Measurements from ENCODE around the gene SHISA3.

The SHISA3 gene

DNA sequence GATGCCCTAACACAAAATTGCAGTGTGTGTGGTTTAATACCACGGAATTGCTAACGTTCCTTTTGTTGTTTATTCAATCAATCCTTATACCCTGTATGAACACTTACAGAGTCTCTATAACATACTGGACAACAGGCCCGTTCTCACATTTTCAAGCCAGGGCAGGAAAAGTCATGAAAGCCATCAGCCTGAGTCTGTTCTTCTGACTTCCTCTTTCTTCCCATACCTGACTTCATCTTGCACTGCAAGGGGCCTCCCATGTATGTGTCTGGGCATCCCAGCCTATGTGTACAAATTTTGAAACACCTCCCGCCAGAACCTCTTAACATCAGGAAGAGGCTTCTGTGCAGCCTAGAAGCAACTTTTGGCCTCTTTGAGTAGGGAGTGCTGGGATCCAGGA is 4.9 kb upstream of the SHISA3 start:
- no peak for DNase-seq

DNA sequence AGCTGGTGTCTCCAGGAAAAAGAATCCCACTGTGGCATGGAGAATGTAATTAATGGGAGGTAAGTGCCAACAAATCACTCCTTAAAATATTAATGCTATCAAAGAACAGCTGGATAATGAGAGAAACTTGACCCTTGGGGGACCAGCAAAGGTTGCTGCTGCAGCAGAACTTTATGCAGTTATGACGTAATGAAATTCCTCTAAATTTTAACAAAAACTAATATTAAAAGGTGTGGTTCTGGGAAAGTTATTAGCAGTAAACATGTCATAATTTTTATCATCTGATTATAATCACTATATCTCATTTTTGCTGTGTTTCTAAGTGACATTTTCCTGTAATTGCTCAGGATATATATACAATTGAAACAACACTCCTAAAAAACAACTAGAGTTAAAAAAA is 1.7 kb upstream of the SHISA3 start:
- no peak for DNase-seq

DNA sequence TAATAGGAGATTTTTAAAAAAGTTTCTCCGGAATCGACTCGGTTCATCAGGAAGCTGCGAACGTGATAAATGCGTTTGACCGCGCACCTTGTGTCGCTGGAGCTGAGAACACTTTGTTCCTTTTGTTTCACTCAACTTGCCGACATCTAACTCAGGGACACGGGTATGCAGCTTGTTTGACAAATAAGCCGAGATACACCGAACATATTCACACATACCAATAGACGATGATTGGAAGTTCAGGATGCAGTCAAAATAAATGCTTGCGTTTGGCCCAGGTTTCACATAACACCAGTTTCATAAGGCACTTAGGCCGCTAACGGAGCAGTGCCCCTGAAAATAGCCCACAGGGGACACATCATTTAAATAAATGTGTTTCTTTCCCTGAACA is 932 bp upstream of the SHISA3 start:
- DNase-seq: no peak

DNA sequence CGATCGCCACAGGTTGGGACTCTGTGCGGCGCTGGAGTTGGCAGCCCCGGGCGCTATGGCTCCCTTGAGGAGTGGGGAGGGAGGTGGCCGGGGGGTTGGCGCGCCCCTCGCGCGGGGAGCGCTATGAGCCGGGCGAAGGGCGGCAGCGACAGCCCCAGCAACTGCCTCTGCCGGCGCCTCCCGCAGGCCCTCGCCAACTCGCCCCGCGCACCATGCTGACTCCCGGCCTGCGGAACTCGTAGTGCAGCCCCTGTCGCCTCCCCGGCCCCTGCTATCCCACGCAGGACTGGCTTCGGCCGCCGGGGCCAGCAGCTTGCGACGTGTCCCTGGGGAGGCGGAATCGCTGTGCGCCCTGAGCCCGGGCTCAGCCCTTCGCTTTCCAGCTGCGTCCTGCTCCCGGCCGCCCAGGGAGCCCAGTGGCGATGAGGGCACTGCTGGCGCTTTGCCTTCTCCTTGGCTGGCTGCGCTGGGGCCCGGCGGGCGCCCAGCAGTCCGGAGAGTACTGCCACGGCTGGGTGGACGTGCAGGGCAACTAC is 415 bp downstream of the SHISA3 start:
- DNase-seq: peak; percentile 64

DNA sequence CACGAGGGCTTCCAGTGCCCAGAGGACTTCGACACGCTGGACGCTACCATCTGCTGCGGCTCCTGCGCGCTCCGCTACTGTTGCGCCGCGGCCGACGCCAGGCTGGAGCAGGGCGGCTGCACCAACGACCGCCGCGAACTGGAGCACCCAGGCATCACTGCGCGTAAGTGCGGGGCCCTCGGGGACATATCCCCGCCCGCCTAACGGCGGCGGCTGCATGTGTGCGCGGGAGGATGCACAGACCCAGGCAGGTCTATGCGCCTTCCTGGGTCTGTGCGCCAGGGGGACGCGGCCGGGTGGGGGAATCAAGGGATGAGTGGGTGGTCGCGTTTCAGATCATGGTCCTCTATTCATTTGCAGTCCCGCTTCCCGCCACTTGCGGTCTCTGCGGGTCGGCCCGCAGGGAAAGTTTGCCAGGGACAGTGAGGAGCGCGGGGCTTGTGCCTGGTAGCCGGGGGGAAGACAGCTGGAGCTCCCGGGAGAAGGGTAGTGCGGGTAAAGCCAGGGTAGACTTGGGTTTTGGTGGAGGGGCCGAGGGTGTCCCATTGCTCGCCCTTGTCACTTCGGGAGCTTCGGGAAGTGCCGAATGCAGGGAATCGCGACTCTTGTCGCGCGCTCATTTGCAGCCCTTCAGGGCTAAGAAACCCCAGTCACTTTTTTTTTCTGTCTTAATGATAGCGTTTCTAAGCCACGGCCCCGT is 1.0 kb downstream of the SHISA3 start:
- DNase-seq: peak; percentile 64

DNA sequence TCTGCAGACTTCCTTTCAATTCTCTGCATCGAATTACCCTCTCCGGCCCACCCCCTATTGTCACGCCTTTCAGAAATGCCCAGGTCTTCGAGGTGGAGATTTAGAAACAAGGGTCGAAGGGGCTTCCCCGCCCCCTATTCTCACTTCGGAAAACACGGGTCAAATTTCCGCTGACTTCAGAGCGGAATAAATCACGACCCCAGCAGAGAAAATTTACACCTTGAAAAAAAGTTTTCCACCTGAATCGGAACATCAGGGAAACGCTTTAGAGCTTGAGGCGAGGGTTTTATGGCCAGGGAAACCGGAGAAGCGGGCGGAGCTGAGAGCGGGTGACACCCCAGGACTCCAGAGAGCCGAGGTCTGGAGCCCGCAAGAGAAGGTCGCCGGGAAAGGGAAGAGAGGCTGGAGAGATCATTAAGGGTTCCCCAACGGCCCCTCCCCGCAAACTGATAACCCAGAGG is 1.6 kb downstream of the SHISA3 start:
- no peak for DNase-seq

DNA sequence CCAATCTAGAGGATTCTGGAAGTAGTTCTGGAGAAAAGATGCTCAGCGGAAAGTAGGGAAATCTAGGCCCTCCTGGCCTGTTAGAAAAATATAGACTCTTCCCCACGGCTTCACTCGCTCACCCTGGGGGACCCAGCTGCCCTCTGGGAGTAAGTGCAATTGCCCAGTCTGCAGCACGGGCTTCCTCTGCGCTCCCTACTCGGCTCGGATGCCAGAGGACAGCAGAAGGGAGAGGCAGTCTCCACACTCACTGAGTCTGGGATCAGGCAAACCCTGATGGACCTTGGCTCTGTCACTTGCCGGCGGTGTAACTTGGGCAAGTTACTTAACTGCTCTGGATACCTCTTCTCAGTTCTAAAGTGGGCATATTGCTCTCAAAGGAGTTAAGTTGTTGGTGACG is 2.1 kb downstream of the SHISA3 start:
- DNase-seq: no peak

DNA sequence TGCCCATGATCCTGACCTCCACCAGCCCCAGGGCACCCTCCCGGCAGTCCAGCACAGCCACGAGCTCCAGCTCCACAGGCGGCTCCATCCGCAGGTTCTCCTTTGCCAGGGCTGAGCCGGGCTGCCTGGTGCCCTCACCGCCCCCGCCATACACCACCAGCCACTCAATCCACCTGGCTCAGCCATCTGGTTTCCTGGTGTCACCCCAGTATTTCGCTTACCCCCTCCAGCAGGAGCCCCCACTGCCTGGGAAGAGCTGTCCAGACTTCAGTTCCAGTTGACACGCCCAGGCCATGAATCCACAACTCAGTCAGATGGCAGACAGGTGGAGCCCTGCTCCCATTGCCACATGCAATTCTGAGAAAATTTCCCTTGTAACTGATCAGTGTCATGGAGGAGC is 3.9 kb downstream of the SHISA3 start:
- DNase-seq: no peak

DNA sequence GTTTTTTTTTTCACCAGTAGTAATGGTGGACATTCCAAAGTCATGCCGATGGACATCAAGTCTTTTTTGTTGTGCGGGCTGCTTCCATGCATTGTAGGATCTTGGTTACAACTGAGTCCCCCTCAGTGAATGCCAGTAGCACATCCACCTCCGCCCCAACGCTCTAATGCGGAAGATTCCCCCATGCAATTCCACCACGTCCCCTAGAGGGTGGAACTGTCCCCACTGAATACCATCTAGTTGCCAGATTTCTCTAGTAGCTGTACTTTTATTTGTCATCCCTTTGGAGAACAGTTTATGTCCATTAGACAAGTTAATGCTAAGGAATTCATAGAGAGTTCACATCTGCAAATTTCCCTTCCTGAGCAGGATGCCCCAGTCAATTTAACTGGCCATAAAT is 6.7 kb downstream of the SHISA3 start:
- DNase-seq: no peak

DNA sequence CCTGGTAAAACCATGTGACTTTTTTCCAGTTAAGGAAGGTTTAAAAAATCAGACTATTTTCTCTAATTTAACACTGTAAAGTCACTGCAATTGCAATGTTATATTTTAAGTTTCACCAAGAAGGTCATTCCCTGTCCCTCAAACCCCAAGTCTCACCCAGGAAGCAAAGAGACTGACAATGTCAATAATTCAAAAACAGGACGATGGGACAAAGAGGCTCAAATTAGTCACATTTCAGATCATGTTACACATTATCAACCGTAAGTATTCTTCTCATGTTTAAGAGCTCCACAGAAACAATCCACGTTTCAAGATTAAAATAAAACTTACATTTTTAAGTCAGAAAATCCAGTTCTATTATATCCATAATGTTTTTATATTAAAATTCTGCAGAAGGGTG is 13.2 kb downstream of the SHISA3 start:
- no peak for DNase-seq

DNA sequence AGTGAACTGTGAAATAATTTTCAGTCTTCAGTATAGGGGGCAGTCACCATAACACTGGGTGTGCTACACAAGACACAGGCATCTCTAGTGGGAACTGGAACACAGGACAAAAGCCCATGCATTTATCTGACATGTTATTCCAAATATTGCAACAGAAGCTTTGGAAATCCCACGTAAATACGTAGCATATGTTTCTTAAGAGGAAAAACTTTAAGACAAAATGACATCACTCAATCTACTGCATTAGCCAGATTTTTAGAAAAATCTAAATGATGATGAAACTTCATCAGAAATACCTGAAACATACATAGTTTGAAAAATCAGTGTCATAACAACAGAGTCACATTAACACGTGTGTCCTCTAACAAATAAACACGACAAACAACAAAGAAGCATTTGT is 14.5 kb downstream of the SHISA3 start:
- DNase-seq: no peak

DNA sequence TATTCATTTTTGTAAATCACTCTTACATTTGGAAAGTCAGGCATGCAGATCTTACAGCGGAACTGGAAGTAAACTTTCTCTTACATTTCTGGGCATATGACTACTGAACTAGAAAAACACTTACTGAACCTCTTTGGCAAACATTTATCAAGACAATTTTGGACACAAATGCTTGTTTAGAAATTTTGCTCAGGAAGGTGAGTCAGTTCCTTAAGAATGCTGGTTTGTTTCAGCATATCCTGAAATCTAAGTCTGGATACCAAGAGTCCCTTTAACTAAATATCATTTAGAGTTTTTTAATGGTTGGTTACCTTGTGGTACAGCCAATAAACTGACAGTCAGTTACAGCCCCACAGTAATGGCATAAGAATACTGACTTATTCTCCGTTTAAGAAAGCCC is 15.0 kb downstream of the SHISA3 start:
- DNase-seq: no peak

DNA sequence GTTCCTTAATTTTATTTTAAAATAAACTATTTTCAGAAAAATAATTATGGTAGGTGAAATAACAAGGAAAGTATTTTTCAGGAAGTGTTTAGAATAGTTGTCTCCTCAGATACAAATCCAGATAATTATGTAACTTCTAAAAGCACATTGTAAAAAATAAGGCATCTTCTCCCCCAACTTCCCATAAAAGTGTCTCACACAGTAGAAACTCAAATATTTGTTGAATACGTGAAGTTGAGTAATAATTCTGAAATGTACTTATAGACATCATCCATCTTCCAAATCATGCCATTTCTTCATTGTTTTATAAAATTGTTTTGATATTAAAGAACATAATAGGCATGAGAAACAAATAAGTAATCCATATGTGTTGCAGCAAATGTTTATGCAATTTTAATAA is 18.0 kb downstream of the SHISA3 start:
- DNase-seq: no peak

DNA sequence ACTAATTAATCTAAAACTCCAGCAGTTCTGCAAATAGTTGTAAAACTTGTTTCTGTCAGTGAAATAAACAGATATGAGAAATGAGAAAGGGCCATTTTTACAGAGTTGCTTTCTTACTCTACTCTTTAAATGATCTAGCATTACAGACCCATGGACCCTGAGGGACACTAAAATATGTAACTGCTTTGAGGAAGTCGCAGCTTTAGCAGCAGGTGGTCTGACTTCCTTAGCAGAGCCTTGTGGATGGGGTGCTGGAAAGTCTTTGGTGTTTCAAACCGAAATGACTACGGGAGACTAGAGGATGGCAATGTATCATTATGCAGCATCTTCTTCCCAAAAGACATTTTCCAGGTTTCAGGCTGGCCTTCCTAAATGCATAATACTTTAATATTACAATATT is 18.7 kb downstream of the SHISA3 start:
- DNase-seq: no peak

DNA sequence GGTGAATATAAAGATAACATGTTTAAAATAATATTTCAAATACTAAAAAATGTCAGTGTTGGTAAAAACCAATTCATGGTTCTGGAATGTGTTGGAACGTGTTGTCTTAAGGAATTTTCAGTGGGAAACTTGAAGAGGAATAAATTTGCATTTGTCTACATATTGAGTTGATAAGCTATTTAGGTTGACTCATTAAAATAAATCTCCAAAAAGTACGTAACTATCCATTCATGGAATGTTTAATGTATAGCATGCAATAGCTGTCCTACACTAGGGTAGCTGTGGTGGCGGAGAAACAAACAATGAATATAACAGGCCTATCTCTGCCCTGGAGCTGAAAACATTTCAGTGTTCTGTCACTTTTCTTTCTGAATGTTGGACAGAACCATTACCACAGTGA is 20.3 kb downstream of the SHISA3 start:
- DNase-seq: no peak

DNA sequence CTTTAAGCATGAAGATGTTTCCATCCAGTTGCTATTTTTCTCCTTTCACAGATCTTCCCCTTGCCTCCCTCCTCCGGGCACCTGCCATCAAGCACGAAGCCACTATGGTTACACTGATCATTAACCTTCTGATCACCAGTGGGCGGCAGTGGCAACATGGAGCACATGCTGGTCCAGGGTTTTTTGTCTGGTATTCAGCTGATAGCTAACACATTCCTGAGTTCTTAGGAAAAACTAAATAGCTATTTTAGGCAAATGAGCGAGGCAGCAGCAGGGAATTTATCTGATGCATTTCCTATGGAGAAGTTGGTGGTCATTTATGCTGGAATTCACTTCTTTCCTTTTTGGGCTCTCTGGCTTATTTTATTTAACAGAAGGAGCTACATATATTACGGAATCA is 22.9 kb downstream of the SHISA3 start:
- no peak for DNase-seq

DNA sequence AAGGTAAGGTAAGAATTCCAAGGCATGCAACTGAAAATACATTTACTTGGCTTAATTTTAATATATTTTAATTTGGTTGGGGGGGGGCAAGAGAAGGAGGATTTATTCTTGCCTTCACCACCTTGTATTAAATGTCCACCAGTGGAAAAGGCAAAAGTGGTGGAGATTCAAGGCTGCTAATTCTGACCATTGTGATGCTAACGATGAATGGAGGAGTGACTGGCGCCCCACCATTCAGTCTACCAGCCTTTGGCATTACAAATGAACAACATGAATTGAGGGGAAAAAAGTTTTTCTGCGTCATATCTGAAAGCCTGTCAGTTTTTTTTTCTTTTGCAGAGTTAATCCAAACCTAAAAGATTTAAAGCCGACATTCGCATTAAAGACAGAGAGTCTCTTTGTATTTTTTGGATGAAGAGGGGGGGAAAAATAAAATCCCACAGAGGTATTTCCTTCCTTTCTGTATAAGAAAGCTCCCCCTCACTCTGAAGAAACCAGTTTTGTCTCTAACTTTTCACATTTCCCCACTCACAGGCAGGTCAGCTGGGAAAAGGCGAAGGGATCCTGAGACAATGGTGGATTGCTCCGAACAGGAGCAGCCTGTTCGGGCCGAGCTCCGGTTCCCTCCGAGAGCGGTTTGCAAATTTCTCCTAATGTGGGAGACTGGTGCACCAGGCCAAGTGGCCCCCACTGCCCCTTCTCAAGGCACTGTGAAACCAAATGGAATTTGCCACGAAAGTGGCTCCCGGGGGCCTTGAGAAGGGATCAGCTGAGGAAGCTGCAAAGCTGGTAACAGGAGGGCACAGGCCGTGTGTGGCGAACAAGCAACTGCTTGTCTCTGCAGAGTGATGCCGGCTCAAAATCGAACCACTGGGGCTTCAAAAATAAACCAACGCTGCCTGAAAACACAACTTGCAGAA is 28.1 kb downstream of the SHISA3 start:
- DNase-seq: no peak

DNA sequence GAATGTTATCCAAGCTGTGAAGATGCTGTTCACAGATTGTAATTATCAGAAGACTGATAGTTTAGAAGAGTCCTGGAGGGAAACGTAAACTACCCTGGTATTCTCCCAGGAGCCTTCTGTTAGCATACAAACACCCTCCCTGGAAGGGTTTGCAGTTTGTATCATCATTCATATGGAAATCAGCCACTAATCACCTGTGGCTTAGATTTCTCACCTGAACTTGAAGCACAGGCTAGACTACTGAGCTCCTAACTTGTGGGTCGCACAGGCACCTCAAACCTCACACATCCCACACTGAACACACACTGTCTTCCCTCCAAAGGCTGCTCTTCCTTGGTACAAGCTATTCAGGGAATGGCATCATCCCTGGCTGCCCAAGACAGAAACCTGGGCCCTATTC is 30.7 kb downstream of the SHISA3 start:
- no peak for DNase-seq

DNA sequence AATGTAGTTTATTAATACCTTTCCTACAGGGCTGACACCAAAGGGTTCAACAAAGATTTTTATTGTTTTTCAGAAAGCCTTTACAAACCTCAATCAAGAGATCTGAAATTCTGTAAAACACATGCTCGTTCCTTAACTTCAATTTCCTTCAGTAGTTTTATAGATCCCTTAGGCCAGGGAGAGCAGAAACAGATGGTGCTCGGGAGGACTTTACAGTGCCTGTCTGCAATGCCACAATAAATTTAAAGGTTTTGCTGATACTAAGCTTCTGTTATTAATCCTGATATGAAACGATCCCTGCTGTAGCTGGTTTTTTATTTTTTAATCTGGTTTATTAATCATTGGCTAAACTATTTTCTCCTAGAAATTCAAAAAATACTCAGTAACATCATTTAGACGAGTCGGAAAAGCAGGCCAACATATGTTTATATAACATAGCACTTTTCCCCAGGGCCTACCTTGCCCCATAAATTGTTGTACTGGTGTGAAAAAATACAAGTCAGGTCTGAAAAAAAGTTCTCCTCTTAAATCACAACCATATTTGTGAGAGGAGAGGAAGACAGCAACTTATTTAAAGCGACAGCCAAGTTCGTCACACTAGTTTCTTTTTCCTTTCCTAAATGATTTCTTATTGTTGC is 39.8 kb downstream of the SHISA3 start:
- no peak for DNase-seq

DNA sequence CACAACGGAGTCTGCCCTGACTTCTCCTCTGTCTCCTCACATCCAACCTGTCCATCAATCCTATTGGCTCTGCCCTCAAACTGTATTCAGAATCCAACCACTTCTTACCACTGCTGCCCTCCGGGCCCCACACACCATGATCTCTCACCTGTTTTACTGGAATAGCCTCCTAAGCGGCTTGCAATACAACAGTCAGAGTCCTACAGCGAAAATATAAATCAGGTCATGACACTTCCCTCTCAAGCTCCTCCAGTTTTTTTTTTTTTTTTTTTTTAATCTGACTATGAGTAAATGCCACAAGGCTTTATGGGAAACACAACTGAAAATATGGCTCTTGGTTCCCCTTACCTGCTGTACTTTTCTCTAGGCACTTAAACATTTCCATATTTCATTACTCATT is 42.8 kb downstream of the SHISA3 start:
- no peak for DNase-seq

DNA sequence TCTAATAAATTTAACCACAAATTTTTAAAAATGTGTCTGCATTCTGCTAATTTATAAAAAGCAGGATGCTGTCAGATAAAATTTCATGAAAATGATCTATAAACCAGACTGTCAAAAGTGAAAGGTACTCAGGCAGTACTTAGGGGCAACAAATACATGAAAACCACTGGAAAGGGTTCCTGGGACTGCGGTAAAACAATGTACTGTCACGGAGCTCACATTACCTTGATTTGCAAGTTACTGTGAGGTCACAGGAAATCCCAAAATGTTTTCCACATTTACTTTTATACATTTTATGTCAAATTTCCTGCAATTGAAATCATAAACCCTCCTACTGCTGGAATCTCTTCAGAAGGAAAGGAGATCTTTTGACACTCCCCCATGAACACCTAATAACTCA is 45.3 kb downstream of the SHISA3 start:
- DNase-seq: no peak

DNA sequence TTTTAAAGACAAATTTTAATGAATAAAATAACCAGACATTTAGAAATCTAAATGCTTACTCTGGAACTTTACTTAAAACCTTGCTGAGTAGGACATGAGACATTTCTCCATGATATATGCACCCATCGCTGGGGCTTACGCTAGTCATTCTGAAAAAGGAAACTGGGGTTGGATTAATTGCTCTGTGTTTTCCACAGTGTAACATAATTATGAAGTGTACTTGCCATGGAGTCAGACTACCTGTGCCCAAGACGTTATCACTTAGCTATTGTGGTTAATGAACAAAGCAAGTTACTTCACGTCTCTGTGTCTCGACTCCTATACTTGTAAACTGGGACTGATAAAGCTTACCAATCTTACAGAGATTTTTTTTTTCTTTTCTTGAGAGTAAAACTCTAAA is 47.8 kb downstream of the SHISA3 start:
- DNase-seq: no peak

DNA sequence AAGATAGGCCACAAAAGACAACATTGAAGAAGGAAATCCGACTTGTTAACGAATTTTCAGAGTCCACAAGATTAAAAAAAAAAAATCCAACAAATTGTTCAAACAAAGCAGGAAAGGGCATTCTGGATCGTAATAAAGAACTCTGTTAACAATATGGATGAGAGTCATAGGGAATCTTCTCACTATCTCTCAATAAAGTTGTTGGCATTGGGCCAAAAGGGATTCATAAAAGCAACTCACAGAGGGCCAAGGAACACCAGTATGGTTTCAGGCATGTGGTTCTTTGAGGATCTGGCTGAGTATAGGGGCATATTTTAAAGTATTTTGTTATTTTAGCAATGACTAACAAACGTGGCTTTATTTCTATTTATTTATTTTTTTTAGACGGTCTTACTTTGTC is 49.5 kb downstream of the SHISA3 start:
- no peak for DNase-seq

Data from activated CD8-positive, alpha-beta memory T cell treated with anti-CD3 and anti-CD28 coated beads, Interleukin-2, amount 50 U/mL, for 48 hours (primary cell).